ENCODE measurements around the gene SUSD4.
"Not testable (repeated sequence)": the region's sequence is repeated elsewhere in the genome, so short reads cannot be mapped to it uniquely, and the experiment has no call there.

DNA sequence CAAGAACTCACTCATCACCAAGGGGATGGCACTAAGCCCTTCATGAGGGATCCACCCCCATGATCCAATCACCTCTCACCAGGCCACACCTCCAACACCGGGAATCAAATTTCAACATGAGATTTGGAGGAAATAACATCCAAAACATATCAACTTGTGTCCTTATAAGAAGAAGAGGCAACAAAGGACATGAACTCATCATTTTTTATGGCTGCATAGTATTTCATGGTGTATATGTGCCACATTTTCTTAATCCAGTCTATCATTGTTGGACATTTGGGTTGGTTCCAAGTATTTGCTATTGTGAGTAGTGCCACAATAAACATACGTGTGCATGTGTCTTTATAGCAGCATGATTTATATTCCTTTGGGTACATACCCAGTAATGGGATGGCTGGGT, 112.6 kb downstream of the SUSD4 start:
- TF ChIP-seq, protein P1, sequence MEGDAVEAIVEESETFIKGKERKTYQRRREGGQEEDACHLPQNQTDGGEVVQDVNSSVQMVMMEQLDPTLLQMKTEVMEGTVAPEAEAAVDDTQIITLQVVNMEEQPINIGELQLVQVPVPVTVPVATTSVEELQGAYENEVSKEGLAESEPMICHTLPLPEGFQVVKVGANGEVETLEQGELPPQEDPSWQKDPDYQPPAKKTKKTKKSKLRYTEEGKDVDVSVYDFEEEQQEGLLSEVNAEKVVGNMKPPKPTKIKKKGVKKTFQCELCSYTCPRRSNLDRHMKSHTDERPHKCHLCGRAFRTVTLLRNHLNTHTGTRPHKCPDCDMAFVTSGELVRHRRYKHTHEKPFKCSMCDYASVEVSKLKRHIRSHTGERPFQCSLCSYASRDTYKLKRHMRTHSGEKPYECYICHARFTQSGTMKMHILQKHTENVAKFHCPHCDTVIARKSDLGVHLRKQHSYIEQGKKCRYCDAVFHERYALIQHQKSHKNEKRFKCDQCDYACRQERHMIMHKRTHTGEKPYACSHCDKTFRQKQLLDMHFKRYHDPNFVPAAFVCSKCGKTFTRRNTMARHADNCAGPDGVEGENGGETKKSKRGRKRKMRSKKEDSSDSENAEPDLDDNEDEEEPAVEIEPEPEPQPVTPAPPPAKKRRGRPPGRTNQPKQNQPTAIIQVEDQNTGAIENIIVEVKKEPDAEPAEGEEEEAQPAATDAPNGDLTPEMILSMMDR (IDR thresholded peaks at IDR 0.05): not testable (repeated sequence)
- not testable (repeated sequence) for TF ChIP-seq POLR2A (IDR thresholded peaks at IDR 0.05)

All from prostate gland (tissue), 2 donors.